ENCODE results near the gene CEP85L. TPM values are rescaled to one million over a fixed set of nuclear protein-coding genes. Genes with fewer than 3 reads are reported as not detected.
A peak's percentile ranks its signal among the peaks of the same experiment; 100 is the strongest.
"Not testable (repeated sequence)": the region's sequence is repeated elsewhere in the genome, so short reads cannot be mapped to it uniquely, and the experiment has no call there.

CEP85L gene
- polyA plus RNA-seq, 1 donor from 2014 or later: 15.2 TPM

DNA sequence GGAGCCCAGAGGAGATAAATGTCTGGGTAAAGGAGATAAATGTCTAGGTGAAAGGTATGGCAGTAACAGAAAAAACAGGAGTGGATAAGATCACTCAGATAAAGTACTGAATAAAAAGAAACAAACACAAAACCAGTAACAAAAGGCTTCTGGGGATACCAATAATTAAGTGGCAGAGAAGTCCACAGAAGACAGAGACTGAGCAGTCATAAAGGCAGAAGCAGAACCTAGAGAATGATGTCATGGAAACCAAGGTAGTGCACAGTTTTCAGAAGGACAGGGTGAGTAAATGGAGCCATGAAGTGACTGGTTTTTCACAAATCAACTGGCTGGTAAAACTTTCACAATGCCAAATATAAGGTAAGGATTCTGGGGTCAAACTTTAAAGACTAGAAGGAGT, 184.2 kb downstream of the CEP85L start:
- no peaks in the 10 kb centered on the region for H3K9me3 Mint-ChIP-seq
- no peaks in the 10 kb centered on the region for H3K27me3 Mint-ChIP-seq
- peaks cover 33% of the 10 kb centered on the region for H3K36me3 Mint-ChIP-seq
- H3K4me1 Mint-ChIP-seq: no peaks in the 10 kb centered on the region
- no peak overlapping the region for H3K4me3 Mint-ChIP-seq
- H3K27ac Mint-ChIP-seq: no peak overlapping the region

- H3K27me3 Mint-ChIP-seq: no peaks in the 10 kb centered on the region
- no peaks in the 10 kb centered on the region for H3K9me3 Mint-ChIP-seq
- H3K36me3 Mint-ChIP-seq: peaks cover 33% of the 10 kb centered on the region
- no peak overlapping the region for H3K4me3 Mint-ChIP-seq
- no peak overlapping the region for H3K27ac Mint-ChIP-seq
- H3K4me1 Mint-ChIP-seq: no peaks in the 10 kb centered on the region
Measured at GRCh38 chr6:118464620-118465019, 186.8 kb downstream of the CEP85L start.

GRCh38 chr6:118460958-118461470, 190.4 kb downstream of the CEP85L start:
- H3K27me3 Mint-ChIP-seq: no peaks in the 10 kb centered on the region
- peaks cover 0 to 4% (median 0%) of the 10 kb centered on the region in 3 donors for H3K9me3 Mint-ChIP-seq
- H3K27ac Mint-ChIP-seq: no peak overlapping the region
- no peaks in the 10 kb centered on the region for H3K4me1 Mint-ChIP-seq
- H3K36me3 Mint-ChIP-seq: peaks cover 10% of the 10 kb centered on the region
- H3K4me3 Mint-ChIP-seq: no peak overlapping the region

- H3K4me1 Mint-ChIP-seq: no peaks in the 10 kb centered on the region
- peak overlapping the region in 1 of 3 donors; percentile 53 for H3K27ac Mint-ChIP-seq
- peaks cover 4 to 22% (median 14%) of the 10 kb centered on the region in 3 donors for H3K9me3 Mint-ChIP-seq
- no peaks in the 10 kb centered on the region for H3K27me3 Mint-ChIP-seq
- peak overlapping the region in 1 of 4 donors; percentile 38 for H3K4me3 Mint-ChIP-seq
- peaks cover 4% of the 10 kb centered on the region for H3K36me3 Mint-ChIP-seq
Measured at GRCh38 chr6:118456982-118457381, 194.4 kb downstream of the CEP85L start.

GRCh38 chr6:118451839-118452238, 199.6 kb downstream of the CEP85L start:
- peaks cover 7% of the 10 kb centered on the region for H3K36me3 Mint-ChIP-seq
- no peaks in the 10 kb centered on the region for H3K27me3 Mint-ChIP-seq
- no peak overlapping the region for H3K27ac Mint-ChIP-seq
- H3K9me3 Mint-ChIP-seq: peaks cover 12 to 36% (median 34%) of the 10 kb centered on the region in 3 donors
- peak overlapping the region in 1 of 4 donors; percentile 27 for H3K4me3 Mint-ChIP-seq
- no peaks in the 10 kb centered on the region for H3K4me1 Mint-ChIP-seq

GRCh38 chr6:118444796-118445195, 206.6 kb downstream of the CEP85L start:
- H3K4me3 Mint-ChIP-seq: no peak overlapping the region
- peaks cover 0 to 2% (median 0%) of the 10 kb centered on the region in 3 donors for H3K4me1 Mint-ChIP-seq
- peaks cover 14 to 34% (median 31%) of the 10 kb centered on the region in 3 donors for H3K9me3 Mint-ChIP-seq
- peaks cover 5% of the 10 kb centered on the region for H3K36me3 Mint-ChIP-seq
- H3K27me3 Mint-ChIP-seq: no peaks in the 10 kb centered on the region
- no peak overlapping the region for H3K27ac Mint-ChIP-seq

GRCh38 chr6:118436482-118436881, 214.9 kb downstream of the CEP85L start:
- no peaks in the 10 kb centered on the region for H3K4me1 Mint-ChIP-seq
- no peaks in the 10 kb centered on the region for H3K27me3 Mint-ChIP-seq
- H3K27ac Mint-ChIP-seq: no peak overlapping the region
- H3K9me3 Mint-ChIP-seq: peaks cover 2 to 11% (median 9%) of the 10 kb centered on the region in 3 donors
- no peaks in the 10 kb centered on the region for H3K36me3 Mint-ChIP-seq
- H3K4me3 Mint-ChIP-seq: no peak overlapping the region

DNA sequence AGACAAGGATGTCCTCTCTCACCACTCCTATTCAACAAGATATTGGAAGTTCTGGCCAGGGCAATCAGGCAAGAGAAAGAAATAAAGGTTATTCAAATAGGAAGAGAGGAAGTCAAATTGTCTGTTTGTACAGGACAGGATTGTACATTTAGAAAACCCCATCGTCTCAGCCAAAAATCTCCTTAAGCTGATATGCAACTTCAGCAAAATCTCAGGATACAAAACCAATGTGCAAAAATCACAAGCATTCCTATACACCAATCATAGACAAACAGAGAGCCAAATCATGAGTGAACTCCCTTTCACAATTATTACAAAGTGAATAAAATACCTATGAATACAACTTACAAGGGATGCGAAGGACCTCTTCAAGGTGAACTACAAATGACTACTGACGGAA, 217.2 kb downstream of the CEP85L start:
- not testable (repeated sequence) for H3K36me3 Mint-ChIP-seq, H3K4me1 Mint-ChIP-seq, H3K27me3 Mint-ChIP-seq, H3K9me3 Mint-ChIP-seq, H3K27ac Mint-ChIP-seq, H3K4me3 Mint-ChIP-seq

DNA sequence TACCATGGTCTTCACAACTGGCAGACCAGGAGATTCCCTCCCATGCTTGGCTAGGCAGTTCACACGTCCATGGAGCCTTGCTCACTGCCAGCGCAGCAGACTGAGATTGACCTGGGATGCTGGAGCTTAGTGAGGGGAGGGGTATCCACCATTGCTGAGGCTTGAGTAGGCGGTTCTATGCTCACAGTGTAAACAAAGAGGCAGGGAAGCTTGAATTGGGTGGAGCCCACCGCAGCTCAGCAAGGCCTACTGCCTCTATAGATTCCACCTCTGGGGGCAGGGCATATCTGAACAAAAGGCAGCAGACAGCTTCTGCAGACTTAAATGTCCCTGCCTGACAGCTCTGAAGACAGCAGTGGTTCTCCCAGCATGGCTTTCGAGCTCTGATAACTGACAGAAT, 230.1 kb downstream of the CEP85L start:
- H3K4me3 Mint-ChIP-seq, H3K36me3 Mint-ChIP-seq, H3K27ac Mint-ChIP-seq, H3K27me3 Mint-ChIP-seq, H3K4me1 Mint-ChIP-seq: not testable (repeated sequence)
- H3K9me3 Mint-ChIP-seq: peaks cover 3 to 10% (median 5%) of the 10 kb centered on the region in 3 donors

GRCh38 chr6:118419448-118420394, 231.7 kb downstream of the CEP85L start:
- no peaks in the 10 kb centered on the region for H3K27me3 Mint-ChIP-seq
- peaks cover 0 to 8% (median 2%) of the 10 kb centered on the region in 3 donors for H3K9me3 Mint-ChIP-seq
- no peaks in the 10 kb centered on the region for H3K4me1 Mint-ChIP-seq
- H3K27ac Mint-ChIP-seq: no peak overlapping the region
- peaks cover 2% of the 10 kb centered on the region for H3K36me3 Mint-ChIP-seq
- no peak overlapping the region for H3K4me3 Mint-ChIP-seq

Other genes starting within 250 kb of the CEP85L start
- gene PLN, start 103.3 kb downstream of the CEP85L start, polyA plus RNA-seq: 0.10 TPM
- 46.2 TPM for gene ASF1A, start 242.6 kb upstream of the CEP85L start, polyA plus RNA-seq

Measured in IgD-negative memory B cell (primary cell).